ENCODE measurements around the gene TBC1D3B. TPM values are rescaled to one million over a fixed set of nuclear protein-coding genes. Genes with fewer than 3 reads are reported as not detected.
"Not testable (repeated sequence)": the region's sequence is repeated elsewhere in the genome, so short reads cannot be mapped to it uniquely, and the experiment has no call there.

The TBC1D3B gene
- total and polyA plus RNA-seq, 3 donors from 2014 or later: 10.8 to 23.0 (median 21.0) TPM

GRCh38 chr17:36183001-36183971, 6.8 kb upstream of the TBC1D3B start:
- Histone ChIP-seq H3K27ac (peak overlapping the region; percentile 64 to 73), H3K9me3 (no peaks in the 10 kb centered on the region), H3K36me3 (ENCODE audit: low read depth, missing control alignments) (no peaks in the 10 kb centered on the region), H3K4me1 (peaks cover 13% of the 10 kb centered on the region), H3K4me3 (peak overlapping the region; percentile 55 to 69), H3K27me3 (no peaks in the 10 kb centered on the region)
- TF ChIP-seq POLR2A (IDR thresholded peaks at IDR 0.05): no peak
- TF ChIP-seq CTCF (IDR thresholded peaks at IDR 0.05): no peak
- intact Hi-C loops (cut with DNase I; ENCODE audit: low total_unique reads): loop anchor here (10.0 kb wide), 1 partner anchor 68 kb away; no protein-coding TSS in a partner anchor
- WGBS, 2 donors: 5% methylated on average over 29 to 76 of the region's 76 CpGs
- peak; percentile 70 for DNase-seq

DNA sequence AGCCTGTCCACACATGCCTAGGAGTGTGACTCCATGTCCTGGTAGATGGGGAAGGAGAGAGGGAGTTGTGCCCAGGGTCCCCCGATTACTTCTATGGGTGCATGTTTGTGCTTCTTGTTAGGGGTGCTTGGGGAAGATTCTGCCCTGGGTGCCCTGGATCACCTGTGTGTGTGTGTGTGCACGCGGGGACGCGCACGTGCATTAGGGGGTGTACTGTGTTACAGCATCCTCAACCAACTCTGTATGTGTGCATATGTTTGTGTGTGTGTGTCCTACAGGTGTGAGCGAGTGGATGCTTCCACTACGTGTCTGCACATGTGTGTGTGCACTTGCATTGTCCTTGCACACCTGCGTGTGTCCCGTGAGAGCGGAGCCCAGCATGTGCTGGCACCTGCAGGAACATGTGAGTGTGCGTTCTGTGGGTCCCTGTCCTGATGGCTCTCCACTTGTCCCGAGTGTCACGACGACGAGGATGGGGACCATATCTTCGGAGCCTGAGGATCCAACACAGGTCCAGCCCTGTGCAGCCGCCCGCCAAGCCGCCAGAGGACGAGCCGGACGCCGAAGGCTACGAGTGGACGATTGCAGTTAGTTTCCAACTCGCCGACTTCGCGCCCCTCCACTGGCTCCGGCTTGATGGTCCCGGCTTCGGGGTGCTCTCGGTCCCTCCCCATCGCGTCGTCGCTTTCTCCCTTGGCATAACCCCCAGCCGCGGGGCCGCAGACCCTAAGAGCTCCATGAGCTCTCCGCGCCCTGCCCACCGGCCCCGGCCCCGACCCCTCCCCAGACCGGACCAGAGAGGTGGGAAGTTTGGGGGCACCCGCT, 6.0 kb upstream of the TBC1D3B start:
- Histone ChIP-seq H3K4me1 (peaks cover 13% of the 10 kb centered on the region), H3K4me3 (peak overlapping the region; percentile 55 to 69), H3K27me3 (no peaks in the 10 kb centered on the region), H3K36me3 (ENCODE audit: low read depth, missing control alignments) (no peaks in the 10 kb centered on the region), H3K9me3 (no peaks in the 10 kb centered on the region), H3K27ac (peak overlapping the region; percentile 64 to 73)
- intact Hi-C loops (cut with DNase I; ENCODE audit: low total_unique reads): loop anchor here (10.0 kb wide), 1 partner anchor 68 kb away; no protein-coding TSS in a partner anchor
- peak; percentile 46 for DNase-seq
- no peak for TF ChIP-seq CTCF (IDR thresholded peaks at IDR 0.05)
- no peak for TF ChIP-seq POLR2A (IDR thresholded peaks at IDR 0.05)
- WGBS, 2 donors: 24 to 26% methylated on average over 41 to 48 of the region's 48 CpGs

GRCh38 chr17:36181446-36182175, 5.2 kb upstream of the TBC1D3B start:
- not testable (repeated sequence) for H3K27me3 ChIP-seq; DNase-seq; H3K9me3 ChIP-seq; H3K36me3 ChIP-seq (ENCODE audit: low read depth, missing control alignments); H3K27ac ChIP-seq; H3K4me3 ChIP-seq
- intact Hi-C loops (cut with DNase I; ENCODE audit: low total_unique reads): loop anchor here (10.0 kb wide), 1 partner anchor 67 kb away; no protein-coding TSS in a partner anchor
- 84 to 89% methylated on average over 6 of the region's 6 CpGs for WGBS, 2 donors
- H3K4me1 ChIP-seq: peaks cover 13% of the 10 kb centered on the region

DNA sequence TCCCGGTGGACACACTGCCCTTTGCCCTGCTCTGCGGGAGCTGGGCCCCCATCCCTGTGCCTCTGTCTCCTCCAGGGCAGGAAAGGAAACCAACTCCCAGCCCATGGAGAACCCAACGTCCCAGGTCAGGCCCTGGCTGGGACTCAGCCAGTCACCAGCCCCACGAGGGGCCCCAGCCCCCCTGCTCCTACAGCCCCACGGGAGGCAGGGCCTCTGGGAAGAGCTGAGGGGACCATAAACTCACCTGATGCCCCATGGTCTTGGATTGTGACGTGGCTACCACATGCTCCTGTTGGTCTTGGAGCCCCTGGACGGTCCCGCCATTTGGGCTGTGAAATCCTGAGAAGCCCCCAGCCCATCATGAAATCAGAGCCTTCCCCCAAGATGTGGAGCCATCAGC, 7.6 kb downstream of the TBC1D3B start:
- H3K4me1 ChIP-seq; H3K27ac ChIP-seq; H3K27me3 ChIP-seq; DNase-seq; H3K4me3 ChIP-seq; H3K36me3 ChIP-seq (ENCODE audit: low read depth, missing control alignments); intact Hi-C loops (cut with DNase I; ENCODE audit: low total_unique reads); H3K9me3 ChIP-seq: not testable (repeated sequence)
- WGBS, 2 donors: no CpG with 5 or more reads among the region's 8 CpGs

GRCh38 chr17:36153895-36154610, 22.4 kb downstream of the TBC1D3B start:
- no peak for TF ChIP-seq CTCF (IDR thresholded peaks at IDR 0.05)
- no peak for TF ChIP-seq POLR2A (IDR thresholded peaks at IDR 0.05)
- Histone ChIP-seq H3K4me3 (no peak overlapping the region), H3K27ac (no peak overlapping the region), H3K36me3 (ENCODE audit: low read depth, missing control alignments) (no peaks in the 10 kb centered on the region), H3K9me3 (no peaks in the 10 kb centered on the region), H3K27me3 (peaks cover 4% of the 10 kb centered on the region), H3K4me1 (peaks cover 4% of the 10 kb centered on the region)
- WGBS, 2 donors: 66 to 77% methylated on average over 8 to 10 of the region's 10 CpGs
- DNase-seq: no peak
- intact Hi-C loops (cut with DNase I; ENCODE audit: low total_unique reads): no loop called here

Data from testis (tissue), 3 donors.